Stimulated activated CD4-positive, alpha-beta T cell treated with anti-CD3 and anti-CD28 coated beads, Interleukin-12 subunit alpha, Interleukin-12 subunit beta, amount 100 ng/mL, for 24 hours (primary cell): ENCODE data around the gene SLC35E3.
"Not testable (repeated sequence)": the region's sequence is repeated elsewhere in the genome, so short reads cannot be mapped to it uniquely, and the experiment has no call there.

Source experiments
- DNase-seq, 2 experiments: peaks; one replicate each; pipeline ENCODE4 v3.0.0-alpha.2; 2020; ENCODE audit warnings: low read depth in 2 of 2

Gene SLC35E3

GRCh38 chr12:68813242-68813593 lies 67.2 kb downstream of the SLC35E3 start:
- no peak for DNase-seq

- no peak for DNase-seq
Observed at GRCh38 chr12:68814490-68815231, 68.7 kb downstream of the SLC35E3 start.

- DNase-seq: no peak
Observed at GRCh38 chr12:68815232-68815927, 69.4 kb downstream of the SLC35E3 start.

- DNase-seq: no peak
Observed at GRCh38 chr12:68815928-68816800, 70.2 kb downstream of the SLC35E3 start.

GRCh38 chr12:68819481-68819880 lies 73.5 kb downstream of the SLC35E3 start:
- DNase-seq: not testable (repeated sequence)

GRCh38 chr12:68821357-68822188 lies 75.6 kb downstream of the SLC35E3 start:
- no peak for DNase-seq

GRCh38 chr12:68823696-68824095 lies 77.7 kb downstream of the SLC35E3 start:
- no peak for DNase-seq

GRCh38 chr12:68824131-68824530 lies 78.2 kb downstream of the SLC35E3 start:
- DNase-seq: no peak

- no peak for DNase-seq
Observed at GRCh38 chr12:68824597-68825250, 78.7 kb downstream of the SLC35E3 start.

- DNase-seq: no peak
Observed at GRCh38 chr12:68825569-68826217, 79.7 kb downstream of the SLC35E3 start.

- DNase-seq: no peak
Observed at GRCh38 chr12:68827895-68828671, 82.1 kb downstream of the SLC35E3 start.

- DNase-seq: no peak
Observed at GRCh38 chr12:68828672-68829068, 82.7 kb downstream of the SLC35E3 start.
